Measurements from ENCODE around the gene PRDM16. TPM values are rescaled to one million over a fixed set of nuclear protein-coding genes. Genes with fewer than 3 reads are reported as not detected.

Gene PRDM16
- polyA plus RNA-seq, 1 experiment = 0.06 TPM

DNA sequence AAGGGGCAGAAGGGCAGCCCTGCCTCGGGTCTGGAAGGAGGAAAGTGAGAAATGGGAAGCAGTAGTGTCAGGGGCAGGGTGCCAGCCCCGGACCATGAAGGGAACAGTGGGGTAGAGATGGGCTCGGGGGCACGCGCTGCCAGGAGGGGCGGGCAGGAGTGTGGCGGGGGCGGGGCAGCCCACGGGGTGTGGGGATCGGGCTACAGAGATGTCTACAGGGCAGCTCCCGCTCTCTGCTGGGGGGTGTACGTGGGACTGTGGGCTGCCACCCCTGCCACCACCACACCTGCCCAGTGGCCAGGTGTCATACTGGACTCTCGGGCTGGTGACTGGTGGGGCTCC, 392.9 kb downstream of the PRDM16 start:
- Histone ChIP-seq H3K4me3 (ENCODE audit: low read depth, low read length) (no peak overlapping the region), H3K9me3 (ENCODE audit: control insufficient read depth, insufficient read depth, low read length) (no peaks in the 10 kb centered on the region; the same call in 1 of the 2 replicates), H3K27ac (ENCODE audit: low read depth, low read length) (no peak overlapping the region), H3K27me3 (ENCODE audit: control insufficient read depth, insufficient read depth, low read length) (peaks cover 14% of the 10 kb centered on the region)
- DNase-seq (ENCODE audit: low read depth, low spot score) = no peak
- ChIA-PET CTCF (interaction anchor here (6.3 kb wide), 1 partner anchor 9 kb away, joined by 28 read pairs; no protein-coding TSS in a partner anchor), POLR2A (no interaction called here)
- TF ChIP-seq, protein P1, sequence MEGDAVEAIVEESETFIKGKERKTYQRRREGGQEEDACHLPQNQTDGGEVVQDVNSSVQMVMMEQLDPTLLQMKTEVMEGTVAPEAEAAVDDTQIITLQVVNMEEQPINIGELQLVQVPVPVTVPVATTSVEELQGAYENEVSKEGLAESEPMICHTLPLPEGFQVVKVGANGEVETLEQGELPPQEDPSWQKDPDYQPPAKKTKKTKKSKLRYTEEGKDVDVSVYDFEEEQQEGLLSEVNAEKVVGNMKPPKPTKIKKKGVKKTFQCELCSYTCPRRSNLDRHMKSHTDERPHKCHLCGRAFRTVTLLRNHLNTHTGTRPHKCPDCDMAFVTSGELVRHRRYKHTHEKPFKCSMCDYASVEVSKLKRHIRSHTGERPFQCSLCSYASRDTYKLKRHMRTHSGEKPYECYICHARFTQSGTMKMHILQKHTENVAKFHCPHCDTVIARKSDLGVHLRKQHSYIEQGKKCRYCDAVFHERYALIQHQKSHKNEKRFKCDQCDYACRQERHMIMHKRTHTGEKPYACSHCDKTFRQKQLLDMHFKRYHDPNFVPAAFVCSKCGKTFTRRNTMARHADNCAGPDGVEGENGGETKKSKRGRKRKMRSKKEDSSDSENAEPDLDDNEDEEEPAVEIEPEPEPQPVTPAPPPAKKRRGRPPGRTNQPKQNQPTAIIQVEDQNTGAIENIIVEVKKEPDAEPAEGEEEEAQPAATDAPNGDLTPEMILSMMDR (IDR thresholded peaks at IDR 0.05; ENCODE audit: low read depth, low read length) = no peak

DNA sequence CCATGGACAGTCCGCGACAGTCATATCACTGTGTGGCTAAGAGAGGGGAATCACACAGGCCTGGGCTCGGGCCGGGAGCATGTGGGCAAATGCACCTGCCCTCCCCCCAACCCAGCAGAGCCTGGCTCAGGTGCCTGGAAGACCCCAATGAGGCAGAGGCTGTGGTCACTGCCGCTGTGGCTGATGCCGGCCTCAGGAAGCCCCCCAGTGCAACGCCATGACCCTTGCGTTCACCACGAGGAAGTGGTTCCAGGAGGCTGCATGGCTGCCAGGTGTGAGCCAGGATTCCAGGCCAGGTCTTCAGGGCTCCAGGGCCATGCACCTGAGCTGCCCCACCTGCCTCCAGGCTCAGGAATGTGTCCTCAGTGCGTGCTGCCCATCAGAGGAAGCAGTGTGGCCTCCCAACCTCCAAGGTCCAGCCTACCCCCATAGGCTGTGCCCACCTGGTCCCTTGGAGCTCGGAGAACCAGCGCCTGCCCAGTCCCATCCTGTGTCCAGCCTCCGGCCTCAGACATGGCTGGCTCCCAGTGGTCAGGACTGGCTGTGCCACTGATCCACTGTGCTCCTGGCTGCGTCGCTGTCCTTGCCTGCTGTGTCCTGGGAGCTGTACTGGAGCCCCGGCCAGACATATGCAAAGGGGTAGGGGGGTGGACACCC, 393.5 kb downstream of the PRDM16 start:
- Histone ChIP-seq H3K27me3 (ENCODE audit: control insufficient read depth, insufficient read depth, low read length) (peaks cover 14% of the 10 kb centered on the region), H3K27ac (ENCODE audit: low read depth, low read length) (no peak overlapping the region), H3K4me3 (ENCODE audit: low read depth, low read length) (no peak overlapping the region), H3K9me3 (ENCODE audit: control insufficient read depth, insufficient read depth, low read length) (no peaks in the 10 kb centered on the region; the same call in 1 of the 2 replicates)
- ChIA-PET CTCF (interaction anchor here (0.9 to 6.3 kb wide), 2 partner anchors 9 to 10 kb away, joined by 4 to 28 read pairs; no protein-coding TSS in a partner anchor), POLR2A (no interaction called here)
- TF ChIP-seq, protein P1 (IDR thresholded peaks at IDR 0.05; ENCODE audit: low read depth, low read length) = no peak
- DNase-seq (ENCODE audit: low read depth, low spot score) = no peak

DNA sequence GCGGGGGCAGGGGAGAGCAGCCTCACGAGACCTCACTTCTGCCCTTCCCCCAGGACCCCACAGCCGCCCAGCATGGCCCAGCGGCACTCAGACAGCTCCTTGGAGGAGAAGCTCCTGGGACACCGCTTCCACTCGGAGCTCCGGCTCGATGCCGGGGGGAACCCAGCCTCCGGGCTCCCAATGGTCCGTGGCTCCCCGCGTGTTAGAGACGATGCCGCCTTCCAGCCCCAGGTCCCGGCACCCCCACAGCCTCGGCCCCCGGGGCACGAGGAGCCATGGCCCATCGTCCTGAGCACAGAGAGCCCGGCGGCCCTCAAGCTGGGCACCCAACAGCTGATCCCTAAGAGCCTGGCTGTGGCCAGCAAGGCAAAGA, 394.0 kb downstream of the PRDM16 start:
- no peak overlapping the region for H3K4me3 ChIP-seq (ENCODE audit: low read depth, low read length)
- H3K27me3 ChIP-seq (ENCODE audit: control insufficient read depth, insufficient read depth, low read length) = peaks cover 14% of the 10 kb centered on the region
- POLR2A ChIA-PET = no interaction called here
- H3K27ac ChIP-seq (ENCODE audit: low read depth, low read length) = no peak overlapping the region
- DNase-seq (ENCODE audit: low read depth, low spot score) = no peak
- TF ChIP-seq, protein P1 (IDR thresholded peaks at IDR 0.05; ENCODE audit: low read depth, low read length) = no peak
- CTCF ChIA-PET = interaction anchor here (0.9 to 6.3 kb wide), 2 partner anchors 9 to 10 kb away, joined by 4 to 28 read pairs; no protein-coding TSS in a partner anchor
- no peaks in the 10 kb centered on the region; the same call in 1 of the 2 replicates for H3K9me3 ChIP-seq (ENCODE audit: control insufficient read depth, insufficient read depth, low read length)

DNA sequence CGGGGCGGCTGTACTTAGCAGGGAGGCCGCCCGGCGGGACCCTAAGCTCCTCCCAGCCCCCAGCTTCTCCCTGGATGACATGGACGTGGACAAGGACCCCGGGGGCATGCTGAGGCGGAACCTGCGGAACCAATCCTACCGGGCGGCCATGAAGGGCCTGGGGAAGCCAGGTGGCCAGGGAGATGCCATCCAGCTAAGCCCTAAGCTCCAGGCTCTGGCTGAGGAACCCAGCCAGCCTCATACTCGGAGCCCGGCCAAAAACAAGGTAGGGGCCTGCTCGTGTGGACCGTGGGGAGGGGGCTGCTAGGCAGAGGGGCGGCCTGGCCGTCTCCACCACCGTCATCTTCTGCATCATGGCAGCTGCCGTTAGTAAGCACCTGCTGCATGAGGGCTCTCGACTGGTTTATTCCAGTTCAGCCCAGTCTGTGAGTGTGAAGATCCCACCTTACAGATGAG, 394.4 kb downstream of the PRDM16 start:
- TF ChIP-seq, protein P1 (IDR thresholded peaks at IDR 0.05; ENCODE audit: low read depth, low read length) = no peak
- H3K9me3 ChIP-seq (ENCODE audit: control insufficient read depth, insufficient read depth, low read length) = no peaks in the 10 kb centered on the region; the same call in 1 of the 2 replicates
- peaks cover 12% of the 10 kb centered on the region for H3K27me3 ChIP-seq (ENCODE audit: control insufficient read depth, insufficient read depth, low read length)
- H3K27ac ChIP-seq (ENCODE audit: low read depth, low read length) = no peak overlapping the region
- no peak overlapping the region for H3K4me3 ChIP-seq (ENCODE audit: low read depth, low read length)
- ChIA-PET CTCF (interaction anchor here (0.9 to 6.3 kb wide), 2 partner anchors 8 to 11 kb away, joined by 4 to 28 read pairs; no protein-coding TSS in a partner anchor), POLR2A (no interaction called here)
- no peak for DNase-seq (ENCODE audit: low read depth, low spot score)

DNA sequence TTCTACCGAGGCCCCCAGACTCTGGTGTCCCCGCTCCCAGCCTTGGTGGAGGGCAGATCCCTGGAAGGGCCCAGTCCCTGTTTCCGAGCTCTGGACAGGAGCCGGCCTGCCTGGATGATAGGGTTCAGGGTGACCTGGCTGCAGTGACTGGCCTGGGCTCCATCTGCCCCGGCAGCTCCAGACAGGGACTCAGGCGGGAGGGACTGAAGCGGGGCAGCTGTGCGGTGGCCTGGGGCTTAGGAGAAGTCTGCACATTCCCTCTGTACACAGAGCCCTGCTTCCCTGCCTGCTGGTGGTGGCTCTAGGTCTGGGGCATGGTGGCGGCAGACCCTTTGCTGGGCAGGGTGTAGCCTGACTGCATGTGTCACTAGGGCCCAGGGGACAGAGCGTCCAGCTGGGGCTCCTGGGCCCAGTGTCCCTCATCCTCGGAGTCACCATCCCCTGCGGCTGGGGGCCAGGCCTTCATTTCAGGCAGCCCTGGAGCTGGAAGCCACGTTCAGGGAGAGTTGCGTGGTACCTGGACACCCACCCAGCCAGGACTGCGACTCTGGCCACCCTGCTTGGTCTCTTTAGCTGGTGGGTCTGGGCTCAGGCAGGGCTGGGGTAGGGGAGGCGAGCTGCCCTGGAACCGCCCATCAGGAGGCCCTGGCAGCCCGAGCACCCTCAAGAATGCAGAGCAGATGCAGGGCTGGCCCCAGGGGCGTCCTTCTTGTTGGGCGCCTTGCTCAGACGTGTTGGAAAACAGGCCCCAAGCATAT, 395.1 kb downstream of the PRDM16 start:
- POLR2A ChIA-PET = no interaction called here
- H3K9me3 ChIP-seq (ENCODE audit: control insufficient read depth, insufficient read depth, low read length) = no peaks in the 10 kb centered on the region; the same call in 1 of the 2 replicates
- TF ChIP-seq, protein P1 (IDR thresholded peaks at IDR 0.05; ENCODE audit: low read depth, low read length) = no peak

More for the DNA sequence above, 395.1 kb downstream of the PRDM16 start:
- no peak for DNase-seq (ENCODE audit: low read depth, low spot score)
- Histone ChIP-seq H3K27me3 (ENCODE audit: control insufficient read depth, insufficient read depth, low read length) (peaks cover 9% of the 10 kb centered on the region), H3K27ac (ENCODE audit: low read depth, low read length) (no peak overlapping the region), H3K4me3 (ENCODE audit: low read depth, low read length) (no peak overlapping the region)
- CTCF ChIA-PET = interaction anchor here (6.3 kb wide), 1 partner anchor 11 kb away, joined by 28 read pairs; no protein-coding TSS in a partner anchor

Data from AG04450 (cell line).